Activated CD4-positive, alpha-beta T cell treated with anti-CD3 and anti-CD28 coated beads, Interleukin-2, amount 50 U/mL, for 1 hour (primary cell): ENCODE results near the gene GPR151.

Source experiments
- DNase-seq: peaks from one replicate; pipeline ENCODE4 v3.0.0-alpha.2; 2020

The GPR151 gene

GRCh38 chr5:146519554-146519953 is 3.6 kb upstream of the GPR151 start:
- no peak for DNase-seq

- DNase-seq: no peak
Observed at GRCh38 chr5:146515473-146516150, 378 bp downstream of the GPR151 start.

GRCh38 chr5:146514575-146514974 is 1.4 kb downstream of the GPR151 start:
- no peak for DNase-seq

- no peak for DNase-seq
Observed at GRCh38 chr5:146513462-146513861, 2.5 kb downstream of the GPR151 start.

GRCh38 chr5:146510559-146511125 is 5.3 kb downstream of the GPR151 start:
- DNase-seq: no peak

- no peak for DNase-seq
Observed at GRCh38 chr5:146507428-146507827, 8.6 kb downstream of the GPR151 start.

- DNase-seq: no peak
Observed at GRCh38 chr5:146499680-146500079, 16.3 kb downstream of the GPR151 start.

- no peak for DNase-seq
Observed at GRCh38 chr5:146494656-146495055, 21.3 kb downstream of the GPR151 start.

GRCh38 chr5:146490089-146490843 is 25.7 kb downstream of the GPR151 start:
- DNase-seq: no peak

- no peak for DNase-seq
Observed at GRCh38 chr5:146484714-146485391, 31.1 kb downstream of the GPR151 start.

GRCh38 chr5:146482775-146483174 is 33.2 kb downstream of the GPR151 start:
- no peak for DNase-seq

GRCh38 chr5:146475906-146476305 is 40.1 kb downstream of the GPR151 start:
- no peak for DNase-seq

- DNase-seq: no peak
Observed at GRCh38 chr5:146475190-146475780, 40.7 kb downstream of the GPR151 start.

- DNase-seq: no peak
Observed at GRCh38 chr5:146474065-146474464, 41.9 kb downstream of the GPR151 start.

GRCh38 chr5:146467760-146468159 is 48.2 kb downstream of the GPR151 start:
- DNase-seq: no peak

GRCh38 chr5:146466521-146467349 is 49.3 kb downstream of the GPR151 start:
- no peak for DNase-seq

GRCh38 chr5:146463446-146463845 is 52.5 kb downstream of the GPR151 start:
- DNase-seq: no peak
